Rectal smooth muscle tissue (tissue), 1 donor: ENCODE data around the gene PANX2.
"Not testable (repeated sequence)": the region's sequence is repeated elsewhere in the genome, so short reads cannot be mapped to it uniquely, and the experiment has no call there.

ENCODE experiments used
- H3K27ac ChIP-seq: one replicate; pipeline ENCODE4 v1.7.0; 2013; ENCODE audit warnings: low read depth, low read length, inconsistent platforms
- H3K27me3 ChIP-seq: one replicate; pipeline ENCODE4 v1.7.0; 2013; ENCODE audit warnings: low read length; ENCODE audit not compliant: control insufficient read depth, insufficient read depth
- H3K36me3 ChIP-seq: one replicate; pipeline ENCODE4 v1.7.0; 2013; ENCODE audit warnings: low read length; ENCODE audit not compliant: control insufficient read depth, insufficient read depth
- H3K4me1 ChIP-seq: one replicate; pipeline ENCODE4 v1.7.0; 2013; ENCODE audit warnings: low read length; ENCODE audit not compliant: control insufficient read depth, insufficient read depth
- H3K4me3 ChIP-seq: one replicate; pipeline ENCODE4 v1.7.0; 2013; ENCODE audit warnings: low read length
- H3K9ac ChIP-seq: one replicate; pipeline ENCODE4 v1.7.0; 2013; ENCODE audit warnings: low read length

The PANX2 gene

GRCh38 chr22:50203288-50203687 is 32.8 kb downstream of the PANX2 start:
- Histone ChIP-seq H3K9ac (no peak overlapping the region), H3K4me3 (no peak overlapping the region), H3K27me3 (no peaks in the 10 kb centered on the region), H3K4me1 (peaks cover 13% of the 10 kb centered on the region), H3K36me3 (peaks cover 4% of the 10 kb centered on the region), H3K27ac (no peak overlapping the region)

- no peaks in the 10 kb centered on the region for H3K27me3 ChIP-seq
- peaks cover 11% of the 10 kb centered on the region for H3K4me1 ChIP-seq
- H3K36me3 ChIP-seq, result peaks cover 4% of the 10 kb centered on the region
- H3K4me3 ChIP-seq, result no peak overlapping the region
- no peak overlapping the region for H3K9ac ChIP-seq
- H3K27ac ChIP-seq, result no peak overlapping the region
Measured at GRCh38 chr22:50204571-50204970, 34.0 kb downstream of the PANX2 start.

GRCh38 chr22:50204998-50205397 is 34.5 kb downstream of the PANX2 start:
- H3K27me3 ChIP-seq, H3K36me3 ChIP-seq, H3K27ac ChIP-seq, H3K4me3 ChIP-seq, H3K9ac ChIP-seq, H3K4me1 ChIP-seq: not testable (repeated sequence)

DNA sequence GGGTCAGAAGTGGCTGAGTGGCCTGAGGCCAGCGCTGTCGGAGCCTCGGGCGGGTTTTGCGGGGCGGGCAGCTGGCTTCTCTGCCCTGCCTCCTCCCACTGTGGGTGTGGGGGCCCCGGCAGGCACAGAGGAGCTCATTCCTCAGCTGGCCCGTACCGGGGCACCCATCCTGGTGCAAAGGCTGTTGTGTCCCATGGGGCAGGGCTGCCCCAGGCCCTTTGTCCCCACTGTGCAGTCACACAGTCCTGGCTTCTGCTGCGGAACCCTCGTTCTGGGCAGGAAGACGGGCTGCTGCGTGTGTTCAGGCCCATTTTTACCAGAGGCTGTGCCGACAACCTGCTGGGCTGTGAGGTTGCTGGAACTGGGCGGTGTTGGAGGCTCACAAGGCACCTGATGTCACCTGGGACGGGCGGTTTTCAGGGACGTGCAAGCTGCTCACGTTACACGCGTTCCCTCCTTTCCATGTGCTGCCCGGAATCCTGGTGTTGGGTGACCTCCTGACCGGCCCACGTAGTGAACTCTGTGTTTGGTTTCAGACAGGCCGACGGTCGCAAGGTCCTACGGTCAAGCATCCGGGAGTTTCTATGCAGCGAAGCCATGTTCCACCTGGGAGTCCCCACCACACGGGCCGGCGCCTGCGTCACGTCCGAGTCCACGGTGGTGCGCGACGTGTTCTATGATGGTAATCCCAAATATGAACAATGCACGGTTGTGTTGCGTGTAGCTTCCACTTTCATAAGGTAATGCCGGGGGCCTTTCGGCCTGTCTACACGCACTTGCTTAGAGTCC is 35.4 kb downstream of the PANX2 start:
- Histone ChIP-seq H3K4me3 (no peak overlapping the region), H3K9ac (no peak overlapping the region), H3K27ac (no peak overlapping the region), H3K27me3 (no peaks in the 10 kb centered on the region), H3K4me1 (peaks cover 6% of the 10 kb centered on the region), H3K36me3 (peaks cover 4% of the 10 kb centered on the region)

- H3K4me1 ChIP-seq, result peaks cover 6% of the 10 kb centered on the region
- H3K36me3 ChIP-seq, result peaks cover 7% of the 10 kb centered on the region
- no peaks in the 10 kb centered on the region for H3K27me3 ChIP-seq
- no peak overlapping the region for H3K27ac ChIP-seq
- H3K4me3 ChIP-seq, result no peak overlapping the region
- H3K9ac ChIP-seq, result no peak overlapping the region
Measured at GRCh38 chr22:50206599-50206998, 36.1 kb downstream of the PANX2 start.

GRCh38 chr22:50207383-50208140 is 37.0 kb downstream of the PANX2 start:
- H3K27me3 ChIP-seq, result no peaks in the 10 kb centered on the region
- no peak overlapping the region for H3K9ac ChIP-seq
- peaks cover 7% of the 10 kb centered on the region for H3K36me3 ChIP-seq
- no peaks in the 10 kb centered on the region for H3K4me1 ChIP-seq
- H3K27ac ChIP-seq, result no peak overlapping the region
- H3K4me3 ChIP-seq, result no peak overlapping the region

- Histone ChIP-seq H3K4me3 (no peak overlapping the region), H3K4me1 (no peaks in the 10 kb centered on the region), H3K27me3 (no peaks in the 10 kb centered on the region), H3K36me3 (peaks cover 7% of the 10 kb centered on the region), H3K27ac (no peak overlapping the region), H3K9ac (no peak overlapping the region)
Measured at GRCh38 chr22:50208430-50208938, 38.0 kb downstream of the PANX2 start.

DNA sequence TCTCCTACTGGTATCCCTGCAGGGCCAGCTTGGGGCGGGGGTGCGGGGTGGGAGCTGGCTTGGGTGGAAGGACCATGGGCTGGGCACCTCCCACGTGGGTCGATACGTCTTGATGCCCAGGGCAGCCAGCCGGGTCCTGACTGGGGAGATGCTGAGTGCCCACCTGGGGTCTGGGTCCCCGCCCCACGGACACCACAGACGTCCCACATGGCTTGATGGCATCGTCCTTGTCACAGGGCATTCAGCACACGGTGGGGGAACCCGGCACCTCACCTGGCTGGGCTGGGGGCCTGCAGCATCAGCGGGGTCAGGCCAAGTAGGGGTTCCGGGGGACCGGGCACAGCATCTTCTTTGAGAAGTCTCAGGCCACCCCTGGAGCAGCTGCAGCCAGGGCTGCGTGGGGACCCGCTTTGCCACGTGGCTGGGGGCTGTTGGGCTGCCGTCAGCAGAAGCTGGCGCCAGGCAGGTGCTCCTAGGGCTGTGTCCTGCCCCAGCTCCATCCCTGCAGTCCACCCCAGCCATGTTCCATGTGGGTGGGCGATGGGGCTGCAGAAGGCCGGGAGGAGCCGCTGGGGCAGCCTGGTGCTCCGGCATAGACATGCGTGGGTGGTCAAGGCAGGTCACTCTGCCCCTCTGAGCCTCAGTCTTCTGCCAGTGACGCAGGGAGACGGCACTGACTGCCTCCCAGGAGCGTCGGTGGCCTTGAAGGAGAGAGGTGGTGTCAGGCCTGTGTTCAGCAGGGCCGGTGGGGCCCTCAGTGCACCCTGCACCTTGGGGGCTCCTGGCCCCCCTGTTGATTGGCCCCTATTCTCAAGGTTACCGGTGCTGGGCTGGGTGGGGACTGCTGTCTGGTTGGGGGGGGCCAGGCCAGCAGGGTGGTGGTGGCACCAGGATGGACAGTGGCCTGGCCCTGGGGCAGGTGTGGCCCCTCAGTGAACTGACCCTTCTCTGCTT is 38.7 kb downstream of the PANX2 start:
- Histone ChIP-seq H3K36me3 (peaks cover 7% of the 10 kb centered on the region), H3K9ac (no peak overlapping the region), H3K4me1 (no peaks in the 10 kb centered on the region), H3K27me3 (no peaks in the 10 kb centered on the region), H3K4me3 (no peak overlapping the region), H3K27ac (no peak overlapping the region)

DNA sequence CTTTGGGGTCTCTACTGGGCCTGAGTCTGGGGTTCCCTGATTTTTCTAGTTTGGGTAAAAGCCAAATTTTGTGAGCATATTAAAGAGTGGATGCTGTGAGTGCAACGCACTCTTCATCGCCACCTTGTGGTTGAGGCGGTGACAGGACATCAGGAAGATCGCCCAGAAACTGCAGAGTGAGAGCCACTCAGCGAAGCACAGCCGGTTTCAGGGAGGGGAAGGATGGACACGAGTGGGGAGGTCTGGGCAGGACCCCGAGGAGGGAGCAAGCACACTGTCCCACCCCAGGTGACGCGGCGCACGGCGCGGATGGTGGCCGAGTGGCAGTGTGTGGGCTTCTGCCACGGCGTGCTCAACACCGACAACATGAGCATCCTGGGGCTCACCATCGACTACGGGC is 39.4 kb downstream of the PANX2 start:
- no peak overlapping the region for H3K9ac ChIP-seq
- H3K27ac ChIP-seq, result no peak overlapping the region
- H3K27me3 ChIP-seq, result no peaks in the 10 kb centered on the region
- H3K4me1 ChIP-seq, result no peaks in the 10 kb centered on the region
- H3K4me3 ChIP-seq, result no peak overlapping the region
- peaks cover 10% of the 10 kb centered on the region for H3K36me3 ChIP-seq

DNA sequence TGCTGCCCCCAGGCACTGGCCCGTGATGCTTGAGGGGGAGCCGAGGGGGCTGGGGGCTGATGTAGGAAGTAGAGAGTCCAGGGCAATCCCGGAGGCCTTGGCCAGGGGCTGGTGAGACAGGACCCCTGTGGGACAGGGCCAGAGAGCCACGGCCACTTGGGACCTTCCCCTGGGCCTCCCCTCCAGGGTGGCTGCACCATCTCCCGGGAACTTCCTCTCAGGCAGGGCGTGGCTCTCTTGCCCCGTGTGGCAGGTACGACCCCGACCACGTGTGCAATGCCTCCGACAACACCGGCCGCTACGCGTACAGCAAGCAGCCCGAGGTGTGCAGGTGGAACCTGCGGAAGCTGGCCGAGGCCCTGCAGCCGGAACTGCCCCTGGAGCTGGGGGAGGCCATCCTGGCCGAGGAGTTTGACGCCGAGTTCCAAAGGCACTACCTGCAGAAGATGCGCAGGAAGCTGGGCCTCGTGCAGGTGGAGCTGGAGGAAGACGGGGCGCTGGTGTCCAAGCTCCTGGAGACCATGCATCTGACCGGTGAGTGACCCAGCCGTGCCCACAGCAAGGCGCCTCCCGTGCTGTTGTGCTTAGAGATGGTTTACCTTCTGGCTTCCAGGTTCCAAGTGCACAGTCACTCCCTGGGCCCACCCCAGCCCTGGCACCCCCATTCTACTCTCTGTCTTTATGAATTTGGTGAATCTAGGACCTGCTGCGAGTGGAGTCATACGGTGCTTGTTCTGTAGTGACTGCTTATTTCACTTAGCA is 40.0 kb downstream of the PANX2 start:
- Histone ChIP-seq H3K4me3 (no peak overlapping the region), H3K27me3 (no peaks in the 10 kb centered on the region), H3K4me1 (no peaks in the 10 kb centered on the region), H3K36me3 (peaks cover 15% of the 10 kb centered on the region), H3K27ac (no peak overlapping the region), H3K9ac (no peak overlapping the region)

GRCh38 chr22:50211147-50211546 is 40.6 kb downstream of the PANX2 start:
- Histone ChIP-seq H3K36me3 (peaks cover 21% of the 10 kb centered on the region), H3K4me1 (no peaks in the 10 kb centered on the region), H3K4me3 (no peak overlapping the region), H3K27ac (no peak overlapping the region), H3K9ac (no peak overlapping the region), H3K27me3 (no peaks in the 10 kb centered on the region)
